DOHH2 (cell line): ENCODE results near the gene TRNP1.

Experiments used
- H3F3A ChIP-seq: fragments of 200-600 bp; sonication (generic), shearing (Covaris generic); 2 replicates; pipeline ENCODE4 v1.6.0; 2016; ENCODE audit warnings: antibody characterized with exemption, mild to moderate bottlenecking; ENCODE audit not compliant: control insufficient read depth, insufficient read depth
- H3K27ac ChIP-seq: fragments of 200-600 bp; sonication (generic); 2 replicates; pipeline ENCODE4 v1.5.1; 2014; ENCODE audit warnings: low read depth, mild to moderate bottlenecking, low read length, moderate library complexity
- H3K27me3 ChIP-seq: fragments of 200-600 bp; sonication (generic); 2 replicates; pipeline ENCODE4 v1.6.1; 2014; ENCODE audit warnings: mild to moderate bottlenecking, low read length, mixed read lengths; ENCODE audit not compliant: control insufficient read depth
- H3K36me3 ChIP-seq: fragments of 200-600 bp; sonication (generic); 2 replicates; pipeline ENCODE4 v1.6.1; 2014; ENCODE audit warnings: mild to moderate bottlenecking, low read length, moderate library complexity, mixed read lengths; ENCODE audit not compliant: control insufficient read depth
- H3K4me1 ChIP-seq: fragments of 200-600 bp; sonication (generic); 2 replicates; pipeline ENCODE4 v1.6.1; 2014; ENCODE audit warnings: mild to moderate bottlenecking, low read length, mixed read lengths; ENCODE audit not compliant: control insufficient read depth
- H3K4me2 ChIP-seq: fragments of 200-600 bp; sonication (generic); 2 replicates; pipeline ENCODE4 v1.6.0; 2014; ENCODE audit warnings: mild to moderate bottlenecking, low read length, moderate library complexity
- H3K4me3 ChIP-seq: fragments of 200-600 bp; sonication (generic); 2 replicates; pipeline ENCODE4 v1.5.1; 2014; ENCODE audit warnings: mild to moderate bottlenecking, low read length, mixed read lengths
- H3K79me2 ChIP-seq: fragments of 200-600 bp; sonication (generic); 2 replicates; pipeline ENCODE4 v1.6.1; 2014; ENCODE audit warnings: mild to moderate bottlenecking, low read length, mixed read lengths; ENCODE audit not compliant: control insufficient read depth
- H3K9me2 ChIP-seq: fragments of 200-600 bp; sonication (generic); replicated peaks from 2 replicates; pipeline ENCODE4 v1.6.1; 2014; ENCODE audit warnings: mild to moderate bottlenecking, low read length, mixed read lengths; ENCODE audit not compliant: control insufficient read depth
- H3K9me3 ChIP-seq: fragments of 200-600 bp; sonication (generic); 2 replicates; pipeline ENCODE4 v1.6.1; 2014; ENCODE audit warnings: antibody characterized with exemption, low read length, mixed read lengths; ENCODE audit not compliant: control insufficient read depth, insufficient read depth
- H4K20me1 ChIP-seq: fragments of 200-600 bp; sonication (generic); 2 replicates; pipeline ENCODE4 v1.6.0; 2014; ENCODE audit warnings: low read depth, mild to moderate bottlenecking, antibody characterized with exemption, low read length, moderate library complexity; ENCODE audit not compliant: control insufficient read depth, insufficient read depth
- CTCF ChIP-seq: fragments of 200-600 bp; sonication (generic); IDR thresholded peaks from one replicate; pipeline ENCODE4 v1.5.1; 2014; ENCODE audit warnings: antibody characterized with exemption, mild to moderate bottlenecking, low read depth, low read length; ENCODE audit not compliant: poor library complexity, severe bottlenecking
- EZH2phosphoT487 ChIP-seq: fragments of 200-600 bp; sonication (generic); IDR thresholded peaks from 2 replicates; pipeline ENCODE4 v1.6.1; 2017; ENCODE audit warnings: borderline replicate concordance, mild to moderate bottlenecking, antibody characterized with exemption, low read length, moderate library complexity, mixed read lengths

The TRNP1 gene

GRCh38 chr1:26976621-26977510 lies 16.6 kb upstream of the TRNP1 start:
- TF ChIP-seq EZH2phosphoT487 (no peak), CTCF (no peak)
- H4K20me1 ChIP-seq, result no peaks in the 10 kb centered on the region
- no peaks in the 10 kb centered on the region for H3K4me1 ChIP-seq
- H3K9me3 ChIP-seq, result no peaks in the 10 kb centered on the region
- no peak overlapping the region for H3K4me3 ChIP-seq
- peaks cover 16% of the 10 kb centered on the region for H3K27me3 ChIP-seq
- H3F3A ChIP-seq, result no peaks in the 10 kb centered on the region
- H3K4me2 ChIP-seq, result no peak overlapping the region
- H3K36me3 ChIP-seq, result no peaks in the 10 kb centered on the region
- no peak overlapping the region for H3K27ac ChIP-seq
- H3K9me2 ChIP-seq, result no peaks in the 10 kb centered on the region
- H3K79me2 ChIP-seq, result no peaks in the 10 kb centered on the region

- no peak overlapping the region for H3K4me2 ChIP-seq
- no peak for TF ChIP-seq CTCF
- TF ChIP-seq EZH2phosphoT487, result no peak
Observed at GRCh38 chr1:26978901-26979300, 14.6 kb upstream of the TRNP1 start.

GRCh38 chr1:26981146-26981846 lies 12.2 kb upstream of the TRNP1 start:
- Histone ChIP-seq H3K4me3 (no peak overlapping the region), H3K9me3 (no peaks in the 10 kb centered on the region), H3K4me1 (no peaks in the 10 kb centered on the region), H3K9me2 (no peaks in the 10 kb centered on the region), H3K27ac (no peak overlapping the region), H4K20me1 (no peaks in the 10 kb centered on the region), H3K36me3 (no peaks in the 10 kb centered on the region), H3K27me3 (peaks cover 22% of the 10 kb centered on the region), H3K79me2 (no peaks in the 10 kb centered on the region), H3K4me2 (no peak overlapping the region), H3F3A (no peaks in the 10 kb centered on the region)
- no peak for TF ChIP-seq CTCF
- TF ChIP-seq EZH2phosphoT487, result no peak

More at GRCh38 chr1:26978901-26979300, 14.6 kb upstream of the TRNP1 start:
- Histone ChIP-seq H3K27me3 (peaks cover 18% of the 10 kb centered on the region), H3F3A (no peaks in the 10 kb centered on the region), H3K4me3 (no peak overlapping the region), H3K79me2 (no peaks in the 10 kb centered on the region), H3K27ac (no peak overlapping the region), H3K4me1 (no peaks in the 10 kb centered on the region), H3K36me3 (no peaks in the 10 kb centered on the region), H3K9me3 (no peaks in the 10 kb centered on the region), H3K9me2 (no peaks in the 10 kb centered on the region), H4K20me1 (no peaks in the 10 kb centered on the region)
